H1 (cell line): ENCODE results near the gene EPS8L1. TPM values are rescaled to one million over a fixed set of nuclear protein-coding genes. Genes with fewer than 3 reads are reported as not detected.

Source experiments
- CTCF ChIA-PET: fragments of 300-600 bp; sonication (Branson Sonifier 250); formaldehyde crosslinking; loops from one replicate; lab custom pipeline; 2021; ENCODE audit not compliant: partially characterized antibody; lab: Charles Lee
- POLR2A ChIA-PET: fragments of 300-600 bp; sonication (Branson Sonifier 250); formaldehyde crosslinking; loops from one replicate; lab custom pipeline; 2021; ENCODE audit warnings: inconsistent platforms; ENCODE audit not compliant: partially characterized antibody; lab: Charles Lee
- DNase-seq, 2 experiments: peaks; one replicate each; pipeline versions ENCODE4 v3.0.0 to v3.0.0-alpha.2; 2010 to 2022; ENCODE audit warnings: low spot score in 2 of 2, low read depth in 1 of 2, mixed read lengths in 1 of 2
- FAIRE-seq: peaks from 2 replicates; lab custom pipeline; 2011; peaks lifted over from hg19 to GRCh38; lab: Jason Lieb, UNC
- H2AFZ ChIP-seq: 2 replicates; pipeline ENCODE4 v1.8.1; 2012; ENCODE audit warnings: low read length, inconsistent platforms
- H2AK5ac ChIP-seq: 2 replicates; pipeline ENCODE4 v1.6.1; 2013; ENCODE audit warnings: low read depth, low read length
- H2BK120ac ChIP-seq: replicated peaks from 2 replicates; pipeline ENCODE3; 2013; ENCODE audit warnings: low read depth, low read length, inconsistent platforms
- H2BK12ac ChIP-seq: 2 replicates; pipeline ENCODE4 v1.6.1; 2013; ENCODE audit warnings: low read depth, low read length
- H2BK15ac ChIP-seq: 2 replicates; pipeline ENCODE4 v1.6.1; 2013; ENCODE audit warnings: low read length
- H2BK20ac ChIP-seq: 2 replicates; pipeline ENCODE4 v1.6.1; 2013; ENCODE audit warnings: low read length
- H2BK5ac ChIP-seq: 2 replicates; pipeline ENCODE4 v1.6.1; 2013; ENCODE audit warnings: low read depth, low read length
- H3K14ac ChIP-seq: 2 replicates; pipeline ENCODE4 v1.6.1; 2013; ENCODE audit warnings: inconsistent platforms; ENCODE audit not compliant: insufficient read length
- H3K18ac ChIP-seq: 2 replicates; pipeline ENCODE4 v1.6.1; 2013; ENCODE audit warnings: low read length; ENCODE audit errors: extremely low read depth
- H3K23ac ChIP-seq: 2 replicates; pipeline ENCODE4 v1.6.1; 2013; ENCODE audit warnings: inconsistent platforms; ENCODE audit not compliant: insufficient read length
- H3K23me2 ChIP-seq: 2 replicates; pipeline ENCODE4 v1.6.1; 2013; ENCODE audit warnings: low read depth, low read length
- H3K27ac ChIP-seq: 2 replicates; pipeline ENCODE4 v1.6.1; 2011; ENCODE audit warnings: low read depth, low read length, inconsistent platforms
- H3K27me3 ChIP-seq, 4 experiments: replicated peaks in 1 of 4; 1 replicate in 1 of 4; 2 replicates in 3 of 4; pipeline versions ENCODE4 v1.6.1 to v1.8.1; 2011 to 2013; ENCODE audit warnings: low read length in 3 of 4, mild to moderate bottlenecking in 3 of 4, inconsistent platforms in 2 of 4, mixed read lengths in 2 of 4, moderate library complexity in 1 of 4; ENCODE audit not compliant: control insufficient read depth in 3 of 4, insufficient read depth in 3 of 4; ENCODE audit errors: extremely low read depth in 1 of 4
- H3K36me3 ChIP-seq, 4 experiments: 2 replicates each; pipeline versions ENCODE4 v1.6.1 to v1.8.1; 2011 to 2013; ENCODE audit warnings: mild to moderate bottlenecking in 4 of 4, low read length in 3 of 4, moderate library complexity in 2 of 4, control low read depth in 1 of 4, inconsistent platforms in 1 of 4; ENCODE audit not compliant: insufficient read depth in 4 of 4, control insufficient read depth in 2 of 4
- H3K4ac ChIP-seq: replicated peaks from 2 replicates; pipeline ENCODE3; 2013; ENCODE audit warnings: low read length, low read depth, mixed read lengths, inconsistent platforms; ENCODE audit not compliant: insufficient read length
- H3K4me1 ChIP-seq, 4 experiments: replicated peaks in 1 of 4; 1 replicate in 1 of 4; 2 replicates in 3 of 4; pipeline versions ENCODE4 v1.6.1 to v1.8.1; 2011 to 2013; ENCODE audit warnings: low read length in 3 of 4, inconsistent platforms in 2 of 4, mixed read lengths in 1 of 4; ENCODE audit not compliant: insufficient read depth in 4 of 4, control insufficient read depth in 3 of 4
- H3K4me2 ChIP-seq, 2 experiments: 2 replicates each; pipeline versions ENCODE4 v1.6.1 to v1.8.1; 2011 to 2013; ENCODE audit warnings: low read depth in 2 of 2, low read length in 2 of 2, control low read depth in 1 of 2, inconsistent platforms in 1 of 2, mild to moderate bottlenecking in 1 of 2; ENCODE audit not compliant: insufficient read depth in 1 of 2
- H3K4me3 ChIP-seq, 4 experiments: fragments of 200-600, 300-600 bp in 1 of 4; sonication (generic), shearing (Covaris generic), sonication (Bioruptor Twin) in 1 of 4; 2 replicates each; pipeline versions ENCODE4 v1.5.1 to v1.8.1; 2011 to 2016; ENCODE audit warnings: low read length in 4 of 4, low read depth in 3 of 4, control low read depth in 2 of 4, inconsistent platforms in 2 of 4, mild to moderate bottlenecking in 2 of 4, mixed read lengths in 1 of 4, moderate library complexity in 1 of 4; ENCODE audit not compliant: insufficient read depth in 2 of 4; ENCODE audit errors: extremely low read depth in 1 of 4
- H3K56ac ChIP-seq: replicated peaks from 2 replicates; pipeline ENCODE3; 2013; ENCODE audit warnings: low read depth, mild to moderate bottlenecking, mixed read lengths, low read length, inconsistent platforms; ENCODE audit not compliant: insufficient read length
- H3K79me1 ChIP-seq: 2 replicates; pipeline ENCODE4 v1.6.1; 2013; ENCODE audit warnings: low read depth, low read length, control low read depth
- H3K79me2 ChIP-seq, 2 experiments: 2 replicates each; pipeline versions ENCODE4 v1.6.1 to v1.8.1; 2012 to 2013; ENCODE audit warnings: low read length in 2 of 2, mild to moderate bottlenecking in 2 of 2, inconsistent platforms in 1 of 2; ENCODE audit not compliant: insufficient read depth in 2 of 2, control insufficient read depth in 1 of 2
- H3K9ac ChIP-seq, 4 experiments: replicated peaks in 1 of 4; 1 replicate in 1 of 4; 2 replicates in 3 of 4; pipeline versions ENCODE4 v1.6.1 to v1.8.1; 2011 to 2013; ENCODE audit warnings: low read depth in 3 of 4, low read length in 3 of 4, control low read depth in 2 of 4, mild to moderate bottlenecking in 2 of 4, moderate library complexity in 2 of 4, inconsistent platforms in 1 of 4; ENCODE audit errors: extremely low read depth in 1 of 4
- H3K9me3 ChIP-seq, 2 experiments: 2 replicates each; pipeline versions ENCODE4 v1.6.1 to v1.8.1; 2012 to 2013; ENCODE audit warnings: mild to moderate bottlenecking in 2 of 2, moderate library complexity in 2 of 2, control low read depth in 1 of 2, inconsistent platforms in 1 of 2, low read depth in 1 of 2, low read length in 1 of 2, mixed read lengths in 1 of 2; ENCODE audit not compliant: insufficient read depth in 2 of 2
- H4K20me1 ChIP-seq, 2 experiments: replicated peaks in 1 of 2; 2 replicates each; pipeline versions ENCODE3 to v1.8.1; 2011 to 2013; ENCODE audit warnings: inconsistent platforms in 2 of 2, low read length in 2 of 2, mild to moderate bottlenecking in 1 of 2; ENCODE audit not compliant: insufficient read depth in 2 of 2, control insufficient read depth in 1 of 2
- H4K5ac ChIP-seq: 2 replicates; pipeline ENCODE4 v1.6.1; 2013; ENCODE audit warnings: low read length, low read depth, mixed read lengths, inconsistent platforms; ENCODE audit not compliant: insufficient read length
- H4K8ac ChIP-seq: 2 replicates; pipeline ENCODE4 v1.8.0; 2013; ENCODE audit warnings: mild to moderate bottlenecking, moderate library complexity, low read length, inconsistent platforms; ENCODE audit not compliant: insufficient read depth; ENCODE audit errors: extremely low read depth
- H4K91ac ChIP-seq: replicated peaks from 2 replicates; pipeline ENCODE3; 2013; ENCODE audit warnings: low read length, mixed read lengths, inconsistent platforms; ENCODE audit not compliant: insufficient read length
- BACH1 ChIP-seq: IDR thresholded peaks from 2 replicates; pipeline ENCODE4 v1.6.1; 2012; ENCODE audit warnings: low read length, improper control_type of control experiment
- CHD1 ChIP-seq: IDR thresholded peaks from 2 replicates; pipeline ENCODE4 v1.6.1; 2012; ENCODE audit warnings: low read depth, low read length, improper control_type of control experiment
- EZH2 ChIP-seq: fragments of 200-600 bp; sonication (generic); IDR thresholded peaks from 2 replicates; pipeline ENCODE4 v1.7.1; 2012; ENCODE audit warnings: low read depth, mild to moderate bottlenecking, moderate library complexity, low read length, inconsistent platforms; ENCODE audit not compliant: severe bottlenecking
- KDM1A ChIP-seq: fragments of 200-600, 300-600 bp; sonication (generic); IDR thresholded peaks from 2 replicates; pipeline ENCODE4 v1.7.1; 2016; ENCODE audit warnings: mild to moderate bottlenecking, low read length, borderline replicate concordance
- NRF1 ChIP-seq: IDR thresholded peaks from 2 replicates; pipeline ENCODE4 v1.6.1; 2011; ENCODE audit warnings: mild to moderate bottlenecking, low read depth, low read length, improper control_type of control experiment
- PHF8 ChIP-seq: fragments of 200-600 bp; sonication (generic); conservative IDR thresholded peaks from 2 replicates; pipeline ENCODE4 v1.7.1; 2012; ENCODE audit warnings: low read depth, mild to moderate bottlenecking, inconsistent platforms, low read length, moderate library complexity
- POLR2A ChIP-seq, 2 experiments: IDR thresholded peaks; 1 replicate in 1 of 2; 2 replicates in 1 of 2; pipeline ENCODE4 v1.6.1; 2011; ENCODE audit warnings: low read depth in 2 of 2, low read length in 2 of 2, mild to moderate bottlenecking in 2 of 2; ENCODE audit errors: control extremely low read depth in 1 of 2
- POU5F1 ChIP-seq: IDR thresholded peaks from 2 replicates; pipeline ENCODE4 v1.6.1; 2011; ENCODE audit warnings: low read depth, mild to moderate bottlenecking, low read length, moderate library complexity
- SAP30 ChIP-seq: fragments of 300-600 bp; sonication (generic); IDR thresholded peaks from 2 replicates; pipeline ENCODE4 v1.7.1; 2012; ENCODE audit warnings: low read length, moderate library complexity, mild to moderate bottlenecking, inconsistent platforms; ENCODE audit not compliant: insufficient read depth, insufficient replicate concordance
- SIN3A ChIP-seq, 2 experiments: IDR thresholded peaks in 1 of 2; conservative IDR thresholded peaks in 1 of 2; 2 replicates each; pipeline ENCODE4 v1.6.1; 2011 to 2012; ENCODE audit warnings: low read length in 2 of 2, improper control_type of control experiment in 1 of 2, low read depth in 1 of 2, mild to moderate bottlenecking in 1 of 2
- SIRT6 ChIP-seq: IDR thresholded peaks from one replicate; pipeline ENCODE4 v1.7.1; 2012; ENCODE audit warnings: low read length, inconsistent platforms
- SP1 ChIP-seq: IDR thresholded peaks from 2 replicates; pipeline ENCODE4 v1.6.1; 2011; ENCODE audit warnings: low read depth, low read length
- SRF ChIP-seq: IDR thresholded peaks from 2 replicates; pipeline ENCODE4 v1.6.1; 2011; ENCODE audit warnings: mild to moderate bottlenecking, low read depth, low read length, moderate library complexity
- WGBS, 2 experiments: shearing (Covaris generic) in 1 of 2; methylation state at CpG; one replicate each; pipeline versions ENCODE4 v1.1.6 to v1.1.7; 2013 to 2015; ENCODE audit warnings: low lambda C conversion rate in 2 of 2, mixed read lengths in 2 of 2, inconsistent platforms in 1 of 2, low coverage in 1 of 2, missing lambda C conversion rate in 1 of 2; ENCODE audit not compliant: insufficient replicate concordance in 2 of 2, insufficient coverage in 1 of 2, insufficient read length in 1 of 2; ENCODE audit errors: extremely low coverage in 1 of 2, missing lambda C conversion rate in 1 of 2; 5-methylcytosine and 5-hydroxymethylcytosine counted together
- polyA plus RNA-seq, 7 experiments: library from polyadenylated mRNA; depleted of rRNA in 3 of 7; stranded (reverse) in 5 of 7; unstranded in 2 of 7; fragments of >200 nt in 5 of 7; fragments of 200-250 nt in 2 of 7; gene quantifications; 1 replicate in 5 of 7; 2 replicates in 1 of 7; 4 replicates in 1 of 7; pipeline versions ENCODE4 v1.2.1 to v1.2.3, GENCODE V29; 2011 to 2013; ENCODE audit warnings: missing spikeins in 2 of 7, mixed read lengths in 2 of 7
- total RNA-seq: library from RNA; stranded (reverse); fragmentation: NEBNext Ultra II Directional; extraction: Animal tissue kit (Norgen Biotek cat#: 25700); gene quantifications from 2 replicates; pipeline ENCODE4 v1.2.1, GENCODE V29; 2021
- TF ChIP-seq, protein P1 (sequence below): IDR thresholded peaks from 2 replicates; pipeline ENCODE4 v1.6.1; 2011; ENCODE audit warnings: low read depth, mild to moderate bottlenecking, low read length; ENCODE audit not compliant: insufficient read depth

Gene EPS8L1
- total and polyA plus RNA-seq, 2 of the 8 experiments (the other 6 are each of a cell fraction or from before 2014, with no cell fraction given) = 19.8 to 30.2 TPM

DNA sequence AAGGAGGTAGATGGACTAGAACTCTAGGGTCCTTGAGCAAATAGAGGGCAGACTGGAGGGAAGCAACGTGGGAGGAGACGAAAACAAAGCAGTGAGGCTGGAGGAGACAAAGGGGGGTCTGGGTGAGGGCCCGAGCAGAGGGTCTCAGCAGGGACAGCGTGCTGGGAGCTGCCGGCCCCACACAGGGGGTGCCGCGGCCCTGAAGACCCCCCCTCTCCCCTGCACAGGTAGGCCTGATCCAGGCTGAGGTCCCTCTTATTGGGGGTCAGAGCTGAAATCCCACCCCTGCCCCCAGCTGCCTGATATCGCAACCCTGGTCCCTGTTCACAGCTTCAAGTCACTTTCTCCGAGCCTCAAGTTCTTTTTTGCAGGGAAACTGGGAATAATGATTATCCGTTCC lies 8.7 kb downstream of the EPS8L1 start:
- CTCF ChIA-PET = interaction anchor here (0.7 to 1.4 kb wide), 3 partner anchors 12 to 194 kb away, joined by 3 to 4 read pairs (median 3); no protein-coding TSS in a partner anchor
- WGBS, 2 experiments = 93% methylated on average over 9 of the region's 10 CpGs; no CpG with 5 or more reads in 1 of the 2 experiments
- FAIRE-seq = no peak
- TF ChIP-seq SRF (no peak), POU5F1 (no peak), EZH2 (no peak), NRF1 (no peak), SAP30 (no peak), KDM1A (no peak), SIRT6 (no peak), PHF8 (no peak), SP1 (no peak), POLR2A (IDR thresholded peaks at IDR 0.05; ENCODE audit: control extremely low read depth in 1 of 2, low read depth in 2 of 2, low read length in 2 of 2) (no peak), SIN3A (conservative IDR thresholded peaks at IDR 0.05 in 1 of 2, IDR thresholded peaks at IDR 0.05 in 1 of 2; ENCODE audit: low read depth in 1 of 2, low read length in 2 of 2) (no peak), CHD1 (no peak), BACH1 (no peak)
- TF ChIP-seq, protein P1, sequence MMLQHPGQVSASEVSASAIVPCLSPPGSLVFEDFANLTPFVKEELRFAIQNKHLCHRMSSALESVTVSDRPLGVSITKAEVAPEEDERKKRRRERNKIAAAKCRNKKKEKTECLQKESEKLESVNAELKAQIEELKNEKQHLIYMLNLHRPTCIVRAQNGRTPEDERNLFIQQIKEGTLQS = no peak

More for the DNA sequence above, 8.7 kb downstream of the EPS8L1 start:
- Histone ChIP-seq H3K23ac (no peak overlapping the region), H3K27me3 (peaks cover 0 to 9% (median 6%) of the 10 kb centered on the region in 4 experiments; a peak in 4 of 7 replicates), H3K18ac (no peak overlapping the region), H4K8ac (no peak overlapping the region), H2BK12ac (no peak overlapping the region), H3K4ac (no peak overlapping the region), H3K36me3 (no peaks in the 10 kb centered on the region), H3K14ac (no peak overlapping the region), H2AK5ac (no peak overlapping the region), H3K4me3 (no peak overlapping the region), H3K4me1 (peaks cover 0 to 30% (median 24%) of the 10 kb centered on the region in 4 experiments; a peak in 6 of 7 replicates), H3K23me2 (peaks cover 29% of the 10 kb centered on the region), H4K5ac (no peak overlapping the region), H4K91ac (no peak overlapping the region), H3K9me3 (no peaks in the 10 kb centered on the region), H2AFZ (no peak overlapping the region), H4K20me1 (peaks cover 14 to 16% of the 10 kb centered on the region in 2 experiments), H2BK120ac (no peak overlapping the region), H3K4me2 (no peak overlapping the region), H3K27ac (no peak overlapping the region), H2BK15ac (no peak overlapping the region), H3K79me1 (no peaks in the 10 kb centered on the region; the same call in 1 of the 2 replicates), H2BK20ac (no peak overlapping the region), H2BK5ac (no peak overlapping the region), H3K56ac (no peak overlapping the region), H3K9ac (no peak overlapping the region), H3K79me2 (no peaks in the 10 kb centered on the region)
- POLR2A ChIA-PET = interaction anchor here (1.0 to 8.7 kb wide), 6 partner anchors 11 to 77 kb away, joined by 3 to 72 read pairs (median 6); partner anchors contain the start of gene PPP1R12C
- DNase-seq = no peak
